ENCODE results near the gene LIMK1. TPM values are rescaled to one million over a fixed set of nuclear protein-coding genes. Genes with fewer than 3 reads are reported as not detected.

Gene LIMK1
- total and polyA plus RNA-seq, 2 of the 13 experiments (the other 11 are each of a cell fraction or from before 2014, with no cell fraction given) = 8.9 to 18.8 TPM

GRCh38 chr7:74143383-74143782 is 59.8 kb downstream of the LIMK1 start (continued):
- no peak for TF ChIP-seq TRAFD1 (CRISPR knock-in tag; IDR thresholded peaks at IDR 0.05; ENCODE audit: borderline replicate concordance)
- TF ChIP-seq ZNF512 (CRISPR knock-in tag; IDR thresholded peaks at IDR 0.05) = no peak
- TF ChIP-seq ZSCAN20 (CRISPR knock-in tag; IDR thresholded peaks at IDR 0.05; ENCODE audit: borderline replicate concordance) = no peak

- Histone ChIP-seq H3K4me1 (ENCODE audit: insufficient read depth, low read length) (peaks cover 31% of the 10 kb centered on the region), H2AFZ (ENCODE audit: low read length) (no peak overlapping the region), H3K9ac (ENCODE audit: insufficient read depth, low read depth, low read length) (no peak overlapping the region), H3K36me3 (replicated peaks in 1 of 2; ENCODE audit: control insufficient read depth in 1 of 2, insufficient read depth in 2 of 2, low read length in 2 of 2) (no peaks in the 10 kb centered on the region), H3K4me2 (ENCODE audit: low read depth, low read length) (no peak overlapping the region), H3K9me3 (ENCODE audit: low read length) (no peaks in the 10 kb centered on the region), H4K20me1 (ENCODE audit: insufficient read depth, low read length) (no peaks in the 10 kb centered on the region), H3K4me3 (replicated peaks in 1 of 3; ENCODE audit: insufficient read depth in 1 of 3, low read depth in 2 of 3, low read length in 3 of 3) (no peak overlapping the region), H3K79me2 (ENCODE audit: insufficient read depth, low read length) (no peaks in the 10 kb centered on the region), H3K27ac (ENCODE audit: extremely low read length, insufficient read depth, low read length) (no peak overlapping the region), H3K27me3 (ENCODE audit: control insufficient read depth in 1 of 2, insufficient read depth in 2 of 2, low read length in 2 of 2) (no peaks in the 10 kb centered on the region)
- DNase-seq (ENCODE audit: low spot score) (peak; percentile 34), ATAC-seq (peak; percentile 50; the same call in 2 of the 3 replicates), FAIRE-seq (no peak)
- POLR2A ChIA-PET = no interaction called here
- BruUV-seq (replicated peaks) = no TSS peak
- intact Hi-C loops (cut with micrococcal nuclease; ENCODE audit: unreplicated experiment) (no loop called here), in situ Hi-C loops (cut with HindIII; ENCODE audit: extremely low pct_ligation_motif_present, low pct_unique_long_range_greater_than_20kb) (no loop called here)
- 0% methylated on average over 1 of the region's 1 CpG for WGBS (ENCODE audit: low lambda C conversion rate)
- CTCF ChIA-PET (ENCODE audit: low intra/inter-chr PET ratio, low total read pairs) = no interaction called here
- no peak for TF ChIP-seq EED (CRISPR knock-in tag; IDR thresholded peaks at IDR 0.05)
- TF ChIP-seq SIX4 (CRISPR knock-in tag; IDR thresholded peaks at IDR 0.05) = peak; percentile 92
- TF ChIP-seq DMAP1 (CRISPR knock-in tag; IDR thresholded peaks at IDR 0.05) = no peak
- TF ChIP-seq ZNF709 (CRISPR knock-in tag; IDR thresholded peaks at IDR 0.05) = no peak
- no peak for TF ChIP-seq SOX6 (IDR thresholded peaks at IDR 0.05)
- peak; percentile 67 for TF ChIP-seq SOX6 (CRISPR knock-in tag; IDR thresholded peaks at IDR 0.05)
- no peak for TF ChIP-seq KLF6 (CRISPR knock-in tag; IDR thresholded peaks at IDR 0.05)
- no peak for TF ChIP-seq BHLHE40 (IDR thresholded peaks at IDR 0.05; ENCODE audit: low read length)
- TF ChIP-seq TCF7 (IDR thresholded peaks at IDR 0.05; ENCODE audit: low read depth) = peak; percentile 39; the same call in 1 of the 2 replicates
- peak; percentile 43; the same call in 1 of the 2 replicates for TF ChIP-seq SIX1 (CRISPR knock-in tag; IDR thresholded peaks at IDR 0.05; ENCODE audit: borderline replicate concordance)
- no peak for TF ChIP-seq GFI1 (CRISPR knock-in tag; IDR thresholded peaks at IDR 0.05; ENCODE audit: borderline replicate concordance)
- TF ChIP-seq ZFY (CRISPR knock-in tag; IDR thresholded peaks at IDR 0.05) = no peak
- TF ChIP-seq SNAPC5 (CRISPR knock-in tag; IDR thresholded peaks at IDR 0.05; ENCODE audit: borderline replicate concordance) = no peak
- TF ChIP-seq BRF2 (CRISPR knock-in tag; IDR thresholded peaks at IDR 0.05) = no peak
- no peak for TF ChIP-seq CERS6 (CRISPR knock-in tag; IDR thresholded peaks at IDR 0.05)
- peak; percentile 49; the same call in 1 of the 2 replicates for TF ChIP-seq SOX5 (CRISPR knock-in tag; IDR thresholded peaks at IDR 0.05; ENCODE audit: borderline replicate concordance)
- no peak for TF ChIP-seq FLYWCH1 (CRISPR knock-in tag; IDR thresholded peaks at IDR 0.05)
- TF ChIP-seq MIER2 (CRISPR knock-in tag; IDR thresholded peaks at IDR 0.05) = no peak
Observed at GRCh38 chr7:74148491-74148890, 64.9 kb downstream of the LIMK1 start.

Data from HepG2 (cell line).